Umbilical cord (tissue), 2 donors: ENCODE results near the gene PSTK. TPM values are rescaled to one million over a fixed set of nuclear protein-coding genes. Genes with fewer than 3 reads are reported as not detected.

ENCODE experiments used
- DNase-seq: peaks from one replicate; pipeline ENCODE4 v3.0.0-alpha.2; 2015; ENCODE audit warnings: low spot score
- total RNA-seq: library from RNA; depleted of rRNA; stranded (reverse); fragments of >200 nt; gene quantifications from one replicate; pipeline ENCODE4 v1.2.3, GENCODE V29; 2014; ENCODE audit warnings: low replicate concordance; ENCODE audit not compliant: insufficient read depth

The PSTK gene, protein sequence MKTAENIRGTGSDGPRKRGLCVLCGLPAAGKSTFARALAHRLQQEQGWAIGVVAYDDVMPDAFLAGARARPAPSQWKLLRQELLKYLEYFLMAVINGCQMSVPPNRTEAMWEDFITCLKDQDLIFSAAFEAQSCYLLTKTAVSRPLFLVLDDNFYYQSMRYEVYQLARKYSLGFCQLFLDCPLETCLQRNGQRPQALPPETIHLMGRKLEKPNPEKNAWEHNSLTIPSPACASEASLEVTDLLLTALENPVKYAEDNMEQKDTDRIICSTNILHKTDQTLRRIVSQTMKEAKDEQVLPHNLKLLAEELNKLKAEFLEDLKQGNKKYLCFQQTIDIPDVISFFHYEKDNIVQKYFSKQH
- 2.9 TPM for total RNA-seq

DNA sequence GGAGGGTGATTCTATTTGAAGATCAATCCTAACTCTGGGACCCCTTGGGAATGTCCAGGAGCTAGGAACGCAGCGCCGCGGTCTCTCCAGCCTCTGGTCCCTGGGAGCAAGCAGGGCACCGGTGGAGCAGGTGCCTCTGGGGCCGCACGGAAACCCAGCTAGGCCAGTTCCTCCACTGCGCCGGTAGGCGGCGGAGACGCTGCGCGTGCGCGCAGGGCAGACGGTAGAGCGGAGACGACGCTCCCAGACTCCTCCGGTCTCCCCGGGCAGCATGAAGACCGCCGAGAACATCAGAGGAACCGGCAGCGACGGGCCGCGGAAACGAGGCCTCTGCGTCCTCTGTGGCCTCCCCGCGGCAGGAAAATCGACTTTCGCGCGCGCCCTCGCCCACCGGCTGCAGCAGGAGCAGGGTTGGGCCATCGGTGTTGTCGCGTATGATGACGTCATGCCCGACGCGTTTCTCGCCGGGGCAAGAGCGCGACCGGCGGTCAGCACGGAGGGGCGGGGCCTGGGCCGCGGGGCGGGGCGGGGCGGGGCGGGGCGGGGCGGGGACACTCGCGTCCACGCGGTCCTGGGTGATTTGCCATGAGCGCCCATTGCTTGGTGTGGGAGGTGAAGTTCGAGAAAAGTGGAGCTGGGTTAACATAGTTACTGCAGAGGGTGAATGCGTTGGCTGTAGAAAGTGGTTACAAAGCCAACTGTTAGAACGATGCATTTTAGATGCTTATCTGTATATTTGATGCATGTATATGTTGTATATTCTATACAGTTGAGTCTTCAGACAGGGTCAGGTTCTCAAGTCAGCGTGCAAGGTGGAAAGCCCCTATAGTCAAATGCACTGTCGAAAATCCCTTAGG lies at the start of gene PSTK:
PSTK (plus strand) TSS at position 193 of the 857 bp plus-strand sequence; CDS start at position 272, 79 bp downstream.
- DNase-seq, result peak; percentile 94

DNA sequence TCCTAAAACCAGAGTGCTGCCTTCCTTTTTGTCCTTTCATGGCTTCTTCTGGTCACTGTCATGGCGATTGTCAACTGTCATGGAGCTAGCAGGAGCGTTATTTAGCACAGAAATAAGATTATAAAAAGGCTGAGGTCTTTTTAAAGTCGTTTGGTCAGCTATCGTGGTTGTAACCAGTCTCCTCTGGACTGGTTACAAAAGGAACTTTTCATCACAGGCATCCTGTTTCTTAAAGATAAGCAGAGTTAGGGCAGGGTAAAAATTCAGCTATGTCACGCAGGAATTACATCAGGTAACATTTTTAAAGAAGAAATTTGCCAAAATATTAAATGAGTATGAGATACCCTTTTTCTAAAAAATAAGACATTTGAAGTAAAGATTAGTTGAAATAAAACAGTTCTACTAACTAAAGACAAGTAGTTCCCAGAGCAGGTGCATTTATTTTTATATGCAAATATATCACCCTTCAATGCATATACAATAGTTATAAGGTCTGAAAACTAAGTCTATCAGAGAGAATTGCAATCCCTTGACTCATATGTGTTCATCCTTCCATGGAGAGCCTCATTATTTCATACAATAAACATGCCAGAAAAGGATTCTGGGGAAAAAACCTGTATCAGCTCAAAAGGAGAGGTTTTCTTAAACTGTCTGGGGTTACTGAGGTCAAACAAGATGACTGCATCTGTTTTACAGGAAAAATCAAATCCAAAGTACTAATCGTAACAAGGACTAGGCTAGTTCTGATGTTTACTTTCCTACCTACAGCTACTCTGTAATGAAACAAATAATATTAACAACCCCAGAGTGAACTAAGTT lies 48.9 kb upstream of the PSTK start:
- DNase-seq, result peak; percentile 4

DNA sequence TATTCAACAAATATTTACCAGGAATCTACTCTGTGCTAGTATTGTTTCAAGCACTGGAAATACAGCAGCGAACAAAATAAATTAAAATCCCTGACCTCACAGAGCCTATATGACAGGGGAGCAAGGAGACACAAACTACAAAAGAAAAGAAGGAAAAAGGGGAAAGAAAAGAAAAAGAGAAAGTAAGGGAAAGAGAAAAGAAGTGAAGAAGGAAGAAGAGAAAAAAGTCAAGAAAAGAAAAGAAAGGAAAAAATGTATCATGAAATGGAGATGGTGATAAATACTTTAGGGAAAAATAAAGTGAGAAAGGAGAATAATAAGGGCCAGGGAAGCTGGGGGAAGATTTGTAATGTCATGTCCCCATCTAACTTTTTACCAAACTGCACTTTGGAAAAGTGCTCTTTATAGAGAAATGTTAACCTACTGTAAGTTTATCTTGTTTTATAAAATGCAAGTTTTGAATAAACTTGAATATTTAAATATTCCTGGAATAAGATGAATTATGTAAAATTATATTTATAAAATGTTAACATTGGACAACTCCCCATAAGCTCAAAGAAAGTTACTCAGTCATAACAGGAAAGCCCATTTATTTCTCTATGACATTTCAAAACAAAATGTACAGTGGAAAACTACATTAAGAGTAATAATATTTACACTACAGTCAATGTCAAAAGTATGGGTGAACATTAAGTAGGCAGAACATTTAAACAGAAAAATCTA lies 40.9 kb upstream of the PSTK start:
- DNase-seq, result no peak

DNA sequence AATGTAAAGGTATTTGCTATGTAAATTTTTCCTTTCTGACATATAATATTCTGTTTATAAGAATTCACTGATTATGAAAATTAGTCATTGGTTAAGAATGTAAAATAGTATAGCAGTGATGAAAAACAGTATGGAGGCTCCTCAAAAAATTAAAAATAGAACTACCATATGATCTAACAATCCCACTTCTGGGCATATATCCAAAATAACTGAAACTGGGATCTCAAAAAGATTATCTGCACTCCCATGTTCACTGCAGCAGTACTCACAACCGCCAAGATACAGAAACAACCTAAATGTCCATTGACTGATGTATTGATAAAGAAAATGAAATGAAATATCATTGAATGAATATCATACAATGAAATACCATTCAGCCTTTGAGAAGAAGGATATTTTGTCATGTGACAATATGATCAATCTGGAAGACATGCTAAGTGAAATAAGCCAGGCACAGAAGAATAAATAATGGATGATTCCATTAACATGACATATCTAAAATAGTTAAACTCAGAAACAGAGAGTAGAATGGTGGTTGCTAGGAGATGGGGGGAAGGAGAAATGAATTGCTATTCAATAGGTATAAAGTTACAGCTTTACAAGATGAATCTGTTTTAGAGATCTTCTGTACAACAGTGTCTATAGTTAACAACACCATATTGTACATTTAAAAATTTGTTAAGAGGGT lies 40.2 kb upstream of the PSTK start:
- peak; percentile 90 for DNase-seq

DNA sequence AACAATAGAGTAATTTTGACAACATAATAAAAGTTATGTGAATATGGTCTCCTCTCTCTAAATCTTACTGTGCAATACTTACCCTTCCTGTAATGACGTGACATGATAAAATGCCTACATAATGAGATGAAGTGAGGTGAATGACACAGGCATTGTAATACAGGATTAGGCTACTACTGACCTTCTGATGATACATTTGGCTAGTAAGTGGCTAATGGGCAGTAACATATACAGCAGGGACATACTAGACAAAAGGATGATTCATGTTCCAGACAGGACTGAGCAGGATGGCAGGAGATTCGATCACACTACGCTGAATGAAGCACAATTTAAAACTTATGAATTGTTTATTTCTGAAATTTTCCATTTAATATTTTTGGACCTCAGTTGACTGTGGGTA lies 30.9 kb upstream of the PSTK start:
- DNase-seq, result no peak

DNA sequence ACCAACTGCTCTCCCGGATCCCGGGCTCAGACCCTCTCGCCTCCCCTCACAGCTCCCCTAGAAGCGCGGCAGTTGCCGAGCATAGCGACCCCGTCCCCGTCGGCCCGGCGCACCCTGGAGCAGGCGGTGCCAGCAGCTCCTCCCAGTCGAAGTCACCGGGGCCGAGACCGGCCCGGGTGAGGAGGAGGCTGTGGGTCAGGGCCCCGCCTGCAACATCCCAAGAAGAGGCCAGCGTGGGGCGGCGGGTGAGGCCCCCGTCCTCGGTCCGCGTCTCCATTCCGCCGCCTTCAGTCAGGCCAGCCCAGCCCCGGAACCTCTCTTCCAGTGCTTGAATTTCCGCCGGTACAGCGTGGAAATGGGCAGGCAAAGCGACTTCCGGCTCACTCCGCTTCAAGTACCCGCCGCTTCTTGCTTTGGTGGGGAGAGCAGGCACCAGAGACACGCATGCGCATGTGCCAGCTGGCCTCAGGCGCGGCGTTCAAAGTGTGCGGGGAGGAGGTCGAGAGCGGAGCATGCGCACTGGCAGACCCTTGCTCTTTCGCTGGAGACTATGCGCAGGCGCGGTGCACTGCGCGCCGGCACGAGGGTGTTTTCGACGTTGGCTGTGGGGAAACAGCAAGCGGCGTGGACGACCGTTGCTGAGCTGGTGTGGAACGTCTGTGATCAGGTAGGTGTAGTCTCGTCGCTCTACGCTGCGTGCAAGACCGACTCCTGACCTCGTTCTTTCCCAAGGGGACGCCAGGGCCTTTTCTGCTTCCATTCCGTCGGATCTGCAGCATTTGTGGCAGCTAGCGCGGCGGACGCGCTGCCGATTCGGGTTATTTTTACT lies 26.1 kb upstream of the PSTK start, which contains the start of gene C10orf88:
C10orf88 (minus strand) TSS at position 326 of the 829 bp plus-strand sequence; CDS start at position 277, 49 bp downstream.
- peak; percentile 99 for DNase-seq

DNA sequence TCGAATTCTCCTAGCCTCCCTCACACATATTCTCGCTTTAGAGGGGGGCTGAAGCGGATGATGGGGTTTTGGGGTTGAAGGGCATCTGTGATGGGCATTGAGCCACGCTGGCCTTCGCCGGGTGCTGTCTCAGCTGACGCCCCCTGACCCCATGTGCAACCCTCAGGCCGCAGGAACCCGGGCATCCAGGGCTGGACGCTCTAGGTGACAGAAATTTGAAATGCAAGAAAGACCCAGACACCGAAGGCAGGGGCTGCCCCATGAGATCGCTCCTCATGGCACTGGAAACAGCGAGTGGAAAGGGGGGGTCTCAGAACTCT lies 25.5 kb upstream of the PSTK start:
- no peak for DNase-seq

DNA sequence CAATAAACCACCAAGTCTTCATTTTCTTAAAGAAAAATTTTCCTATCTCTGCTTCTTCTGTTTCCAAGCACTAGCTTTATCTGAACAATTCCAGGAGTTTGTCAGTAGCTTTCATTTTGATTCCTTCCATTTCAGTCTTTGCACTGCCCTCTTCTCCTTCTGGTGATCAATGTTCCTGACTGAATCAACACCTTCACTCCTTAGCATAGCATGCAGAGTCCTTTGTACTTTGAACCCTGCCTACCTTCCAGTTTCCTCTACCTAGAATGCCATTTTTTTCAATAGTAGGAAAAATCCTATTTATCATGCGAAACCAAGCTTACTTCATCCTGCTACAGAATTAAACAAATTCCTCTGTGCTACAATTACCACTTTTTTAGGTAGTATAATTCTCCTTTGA lies 24.3 kb upstream of the PSTK start:
- no peak for DNase-seq

DNA sequence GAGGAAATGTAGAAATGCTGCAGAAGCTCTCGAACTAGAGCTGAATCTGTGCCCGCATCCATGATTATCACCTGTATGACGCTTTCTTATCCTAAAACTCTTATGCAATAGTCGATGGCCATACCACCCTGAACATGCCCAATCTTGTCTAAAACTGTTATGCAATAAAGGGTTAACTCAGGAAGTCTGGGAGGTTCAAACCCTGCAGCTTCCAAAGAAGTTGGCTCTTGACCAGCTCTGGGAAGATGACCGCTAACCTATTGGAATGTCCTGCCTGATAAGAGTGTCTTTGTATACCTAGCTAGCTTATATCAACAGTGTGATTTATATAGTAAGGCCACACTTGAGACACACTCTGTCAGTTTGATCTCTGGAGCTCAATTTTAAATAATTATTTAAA lies 22.7 kb upstream of the PSTK start:
- DNase-seq, result no peak

DNA sequence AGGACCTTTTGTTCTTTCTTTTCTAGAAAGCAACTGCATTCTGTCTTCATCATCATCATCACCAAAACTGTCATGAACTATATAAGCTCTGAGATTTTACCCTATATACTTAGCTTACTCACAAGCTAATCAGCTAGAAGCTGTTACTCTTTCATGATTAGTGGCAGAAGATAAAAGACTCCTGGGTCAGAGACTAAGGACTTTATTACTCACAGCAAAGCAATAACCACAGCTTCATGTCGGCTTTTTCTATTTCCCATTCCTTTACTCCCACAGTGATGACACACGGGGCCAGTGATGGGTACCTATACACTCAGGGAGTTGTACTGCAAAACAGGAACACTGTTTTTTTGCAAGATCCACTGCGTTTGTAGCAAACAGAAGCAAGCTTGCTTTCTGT lies 17.8 kb upstream of the PSTK start:
- DNase-seq, result no peak

DNA sequence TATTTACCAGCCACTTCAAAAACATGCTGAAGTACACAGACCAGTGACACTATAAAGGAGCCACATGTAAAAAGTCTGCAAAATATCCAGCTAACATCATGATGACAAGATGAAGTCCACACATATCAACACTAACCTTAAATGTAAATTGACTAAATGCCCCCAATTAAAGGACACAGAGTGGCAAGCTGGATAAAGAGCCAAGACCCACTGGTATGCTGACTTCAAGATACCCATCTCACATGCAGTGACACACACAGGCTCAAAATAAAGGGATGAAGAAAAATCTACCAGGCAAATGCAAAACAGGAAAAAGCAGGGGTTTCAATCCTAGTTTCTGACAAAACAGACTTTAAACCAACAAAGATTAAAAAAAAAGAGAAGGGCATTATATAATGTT lies 13.3 kb upstream of the PSTK start:
- no peak for DNase-seq

DNA sequence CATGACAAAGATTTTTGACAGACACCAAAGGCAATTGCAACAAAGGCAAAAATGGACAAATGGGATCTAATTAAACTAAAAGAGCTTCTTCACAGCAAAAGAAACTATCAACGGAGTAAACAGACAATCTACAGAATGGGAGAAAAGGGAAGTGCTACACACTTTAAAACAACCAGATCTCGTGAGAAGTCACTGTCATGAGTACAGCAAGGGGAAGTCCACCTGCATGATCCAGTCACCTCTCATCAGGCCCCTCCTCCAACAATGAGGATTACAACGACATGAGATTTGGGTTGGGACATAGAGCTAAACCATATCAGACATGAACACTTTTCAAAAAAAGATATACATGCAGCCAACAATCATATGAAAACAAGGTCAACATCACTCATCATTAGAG lies 11.5 kb upstream of the PSTK start:
- DNase-seq, result no peak

DNA sequence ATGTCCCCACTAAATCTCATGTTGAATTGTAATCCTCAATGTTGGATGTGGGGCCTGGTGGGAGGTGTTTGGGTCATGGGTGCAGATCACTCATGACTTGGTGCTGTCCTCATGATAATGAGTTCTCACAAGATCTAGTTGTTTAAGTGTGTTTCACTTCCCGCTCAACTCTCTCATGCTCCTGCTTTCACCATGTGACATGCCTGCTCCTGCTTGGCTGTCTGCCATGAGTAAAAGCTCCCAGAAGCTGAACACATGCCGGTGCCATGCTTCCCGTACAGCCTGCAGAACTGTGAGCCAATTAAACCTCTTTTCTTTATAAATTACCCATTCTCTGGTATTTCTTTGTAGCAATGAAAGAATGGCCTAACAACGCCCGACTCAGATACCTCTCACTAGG lies 6.2 kb upstream of the PSTK start:
- DNase-seq, result no peak

DNA sequence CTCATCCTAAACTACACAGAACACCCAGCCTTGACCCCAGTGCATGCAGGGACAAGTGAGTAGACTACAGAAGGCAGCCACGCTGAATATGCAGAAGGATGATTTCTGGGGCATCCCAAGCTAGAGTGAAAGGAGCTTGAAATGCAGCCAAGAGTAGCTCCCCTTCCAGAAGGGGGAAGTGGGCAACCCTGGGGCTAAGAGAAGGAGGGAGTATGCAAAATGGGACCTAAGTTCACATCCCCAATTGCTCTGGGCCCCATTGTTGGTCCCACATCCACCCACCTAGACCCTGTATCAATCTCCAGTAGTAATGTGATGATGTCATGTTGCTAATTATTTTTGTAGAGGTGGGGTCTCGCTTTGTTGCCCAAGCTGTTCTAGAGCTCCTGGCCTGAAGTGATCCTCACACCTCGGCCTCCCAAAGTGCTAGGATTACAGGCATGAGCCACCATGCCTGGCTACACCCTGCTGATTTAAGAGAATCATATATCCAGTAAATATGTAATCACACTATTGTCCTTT lies 5.6 kb upstream of the PSTK start:
- DNase-seq, result no peak

DNA sequence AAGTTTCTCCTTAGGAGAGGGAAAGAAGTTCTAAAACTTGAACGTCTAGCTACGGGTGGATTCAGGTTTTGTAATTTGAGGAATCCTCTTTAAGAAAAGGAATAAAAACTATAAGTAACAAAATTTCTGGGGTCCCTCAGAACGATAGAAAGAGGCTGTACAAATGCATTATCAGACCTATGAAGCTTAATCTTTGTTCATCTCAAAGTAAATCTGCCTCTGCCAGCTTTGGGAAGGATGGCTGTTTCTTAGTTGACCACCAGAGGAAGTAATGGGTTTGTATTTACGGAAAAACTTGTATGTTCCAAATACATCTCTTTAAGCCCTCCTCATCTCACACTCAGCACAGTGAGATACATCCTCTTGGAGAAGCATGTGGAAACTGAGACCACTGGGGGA lies 864 bp downstream of the PSTK start:
- DNase-seq, result peak; percentile 39

DNA sequence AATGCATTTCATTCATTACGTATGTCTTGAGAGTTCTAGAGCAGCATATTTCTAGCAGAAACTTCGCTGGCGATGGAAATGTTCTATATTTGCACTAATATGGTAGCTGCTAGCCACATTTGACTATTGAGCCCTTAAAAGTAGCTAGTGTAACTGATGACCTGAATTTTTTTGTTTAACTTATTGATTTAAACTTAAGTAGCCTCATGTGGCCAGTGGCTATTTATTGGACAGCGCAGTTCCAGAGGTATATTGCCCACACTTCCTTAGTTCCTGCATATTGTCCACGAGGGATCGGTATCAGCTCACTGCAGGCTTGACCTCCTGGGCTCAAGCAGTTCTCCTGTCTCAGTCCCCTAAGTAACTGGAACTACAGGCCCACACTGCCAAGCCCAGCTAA lies 3.7 kb downstream of the PSTK start:
- no peak for DNase-seq

DNA sequence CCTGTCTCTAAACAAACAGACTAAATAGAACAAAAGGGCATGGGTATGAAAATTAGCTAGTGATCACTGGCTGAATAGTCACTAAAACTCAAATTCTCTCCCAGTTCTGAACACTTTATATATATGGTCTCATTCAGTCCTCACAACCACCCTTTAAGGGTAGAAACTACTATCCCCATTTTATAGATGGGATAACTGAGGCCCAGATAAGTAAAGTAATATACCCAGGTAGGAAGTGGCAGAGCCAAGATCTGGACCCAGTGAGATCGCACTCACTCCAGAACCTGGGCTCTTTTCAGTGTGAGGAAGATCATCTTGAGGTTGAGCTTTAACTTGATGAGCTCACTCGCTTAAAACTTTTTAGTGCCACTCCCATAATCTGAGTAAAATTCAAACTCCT lies 4.5 kb downstream of the PSTK start:
- no peak for DNase-seq

DNA sequence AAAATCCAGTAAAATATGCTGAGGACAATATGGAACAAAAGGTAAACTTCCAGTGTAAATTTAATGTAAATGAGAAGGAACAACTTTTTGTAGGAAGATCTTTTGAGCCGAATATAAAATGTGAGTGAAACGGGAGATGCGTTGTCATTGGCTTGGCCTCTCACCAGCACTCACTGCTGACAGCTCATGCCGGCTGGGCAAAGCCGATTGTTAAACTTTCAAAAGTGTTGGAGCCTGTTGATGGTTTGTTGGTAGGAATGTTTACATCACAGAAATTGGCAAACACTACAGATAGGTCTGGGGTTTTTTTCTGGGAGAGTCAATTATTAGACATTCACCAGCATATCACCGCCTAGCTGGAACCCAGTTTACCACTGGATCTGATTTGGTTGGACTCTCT lies 6.1 kb downstream of the PSTK start:
- no peak for DNase-seq

DNA sequence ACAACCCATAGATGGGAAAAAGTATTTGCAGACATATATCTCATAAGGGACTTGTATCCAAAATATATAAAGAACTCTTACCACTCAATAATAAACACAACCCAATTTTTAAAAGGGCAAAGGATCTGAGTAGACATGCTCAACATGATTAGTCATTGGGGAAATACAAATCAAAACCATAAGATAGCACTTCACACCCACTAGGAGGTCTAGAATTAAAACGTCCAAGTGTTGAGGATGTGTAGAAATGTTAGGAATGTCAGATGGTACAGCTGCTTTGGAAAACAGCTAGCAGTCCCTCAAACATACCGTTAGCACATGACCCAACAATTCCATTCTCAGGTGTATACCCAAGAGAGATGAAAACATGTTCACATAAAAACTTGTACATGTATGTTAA lies 8.3 kb downstream of the PSTK start:
- no peak for DNase-seq

DNA sequence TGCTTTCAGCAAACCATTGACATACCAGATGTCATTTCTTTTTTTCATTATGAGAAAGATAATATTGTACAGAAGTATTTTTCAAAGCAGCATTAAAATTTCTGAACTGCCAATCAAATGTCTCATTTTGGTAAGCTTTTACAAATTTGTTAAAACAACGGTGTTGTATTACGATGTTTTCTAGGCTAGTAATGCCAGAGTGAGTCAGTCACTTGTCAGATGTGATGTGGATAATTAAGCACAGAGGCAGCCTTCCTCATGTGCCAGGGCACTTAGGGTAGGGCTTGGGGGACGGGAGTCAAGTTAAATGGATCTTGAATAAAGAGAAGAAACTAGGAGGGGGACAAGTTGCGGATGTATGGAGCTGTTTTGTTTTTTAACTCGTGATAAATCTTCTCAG lies 10.1 kb downstream of the PSTK start:
- DNase-seq, result no peak
